H9 (cell line): ENCODE measurements around the gene MZB1. TPM values are rescaled to one million over a fixed set of nuclear protein-coding genes. Genes with fewer than 3 reads are reported as not detected.
A peak's percentile ranks its signal among the peaks of the same experiment; 100 is the strongest.

Source experiments
- DNase-seq: peaks from one replicate; pipeline ENCODE4 v3.0.0-alpha.2; 2017
- H2AFZ ChIP-seq: one replicate; pipeline ENCODE4 v1.6.1; 2013; ENCODE audit warnings: mild to moderate bottlenecking, low read length, control low read depth, moderate library complexity
- H2AK5ac ChIP-seq: 2 replicates; pipeline ENCODE4 v1.6.1; 2013; ENCODE audit warnings: low read length, control low read depth, mixed read lengths; ENCODE audit not compliant: insufficient read length
- H2BK120ac ChIP-seq: one replicate; pipeline ENCODE4 v1.6.1; 2013; ENCODE audit warnings: low read depth, mild to moderate bottlenecking, low read length, control low read depth, inconsistent platforms; ENCODE audit not compliant: poor library complexity, severe bottlenecking
- H2BK12ac ChIP-seq: 2 replicates; pipeline ENCODE4 v1.6.1; 2013; ENCODE audit warnings: low read length, control low read depth, mixed read lengths, low read depth; ENCODE audit not compliant: insufficient read length
- H2BK15ac ChIP-seq: 2 replicates; pipeline ENCODE4 v1.6.1; 2013; ENCODE audit warnings: low read depth, low read length, control low read depth
- H2BK20ac ChIP-seq: one replicate; pipeline ENCODE4 v1.6.1; 2013; ENCODE audit warnings: low read depth, mild to moderate bottlenecking, low read length, control low read depth, inconsistent platforms; ENCODE audit not compliant: poor library complexity, severe bottlenecking
- H2BK5ac ChIP-seq: 2 replicates; pipeline ENCODE4 v1.6.1; 2013; ENCODE audit warnings: low read length, control low read depth, mixed read lengths; ENCODE audit not compliant: insufficient read length
- H3K14ac ChIP-seq: 2 replicates; pipeline ENCODE4 v1.6.1; 2013; ENCODE audit warnings: low read length, control low read depth; ENCODE audit not compliant: insufficient read depth
- H3K18ac ChIP-seq: 2 replicates; pipeline ENCODE4 v1.6.1; 2013; ENCODE audit warnings: low read depth, mild to moderate bottlenecking, mixed read lengths, low read length, control low read depth; ENCODE audit not compliant: insufficient read length
- H3K23ac ChIP-seq: 2 replicates; pipeline ENCODE4 v1.6.1; 2013; ENCODE audit warnings: low read length, control low read depth, mixed read lengths, low read depth; ENCODE audit not compliant: insufficient read length
- H3K23me2 ChIP-seq: 2 replicates; pipeline ENCODE4 v1.6.1; 2013; ENCODE audit warnings: low read depth, mild to moderate bottlenecking, mixed read lengths, low read length, control low read depth; ENCODE audit not compliant: insufficient read length, poor library complexity, severe bottlenecking
- H3K27ac ChIP-seq: 2 replicates; pipeline ENCODE4 v1.5.1; 2013; ENCODE audit warnings: low read length, control low read depth, mixed read lengths, low read depth; ENCODE audit not compliant: insufficient read length
- H3K27me3 ChIP-seq: 2 replicates; pipeline ENCODE4 v1.6.1; 2013; ENCODE audit warnings: low read length, control low read depth, inconsistent platforms; ENCODE audit not compliant: insufficient read depth
- H3K4ac ChIP-seq: 2 replicates; pipeline ENCODE4 v1.6.1; 2013; ENCODE audit warnings: low read depth, mild to moderate bottlenecking, control low read depth, inconsistent platforms, low read length, moderate library complexity
- H3K4me1 ChIP-seq: 2 replicates; pipeline ENCODE4 v1.6.1; 2013; ENCODE audit warnings: low read length, control low read depth, inconsistent platforms; ENCODE audit not compliant: insufficient read depth
- H3K4me2 ChIP-seq: 2 replicates; pipeline ENCODE4 v1.6.1; 2013; ENCODE audit warnings: low read length, control low read depth, mixed read lengths; ENCODE audit not compliant: insufficient read length, insufficient read depth
- H3K56ac ChIP-seq: 2 replicates; pipeline ENCODE4 v1.6.1; 2013; ENCODE audit warnings: low read depth, mild to moderate bottlenecking, mixed read lengths, low read length, control low read depth; ENCODE audit not compliant: insufficient read length
- H3K79me1 ChIP-seq: 2 replicates; pipeline ENCODE4 v1.6.1; 2013; ENCODE audit warnings: low read depth, mild to moderate bottlenecking, moderate library complexity, low read length, control low read depth, inconsistent platforms; ENCODE audit not compliant: insufficient read depth, poor library complexity, severe bottlenecking
- H3K79me2 ChIP-seq: 2 replicates; pipeline ENCODE4 v1.6.1; 2013; ENCODE audit warnings: low read length, control low read depth, inconsistent platforms; ENCODE audit not compliant: insufficient read depth
- H3K9ac ChIP-seq: 2 replicates; pipeline ENCODE4 v1.6.1; 2013; ENCODE audit warnings: low read length, control low read depth, mixed read lengths; ENCODE audit not compliant: insufficient read length; ENCODE audit errors: extremely low read depth
- H3K9me3 ChIP-seq: one replicate; pipeline ENCODE4 v1.6.1; 2013; ENCODE audit warnings: low read depth, low read length, inconsistent platforms; ENCODE audit not compliant: control insufficient read depth
- H3T11ph ChIP-seq: one replicate; pipeline ENCODE4 v1.6.1; 2013; ENCODE audit warnings: mild to moderate bottlenecking, low read length, control low read depth, inconsistent platforms
- H4K20me1 ChIP-seq: one replicate; pipeline ENCODE4 v1.6.1; 2013; ENCODE audit not compliant: control insufficient read depth, insufficient read length, insufficient read depth
- H4K5ac ChIP-seq: 2 replicates; pipeline ENCODE4 v1.6.1; 2013; ENCODE audit warnings: low read depth, mild to moderate bottlenecking, mixed read lengths, low read length, control low read depth; ENCODE audit not compliant: insufficient read length
- H4K8ac ChIP-seq: replicated peaks from 2 replicates; pipeline ENCODE4 v1.6.1; 2013; ENCODE audit warnings: low read length, control low read depth, mixed read lengths, low read depth; ENCODE audit not compliant: insufficient read length
- H4K91ac ChIP-seq: 2 replicates; pipeline ENCODE4 v1.6.1; 2013; ENCODE audit warnings: low read depth, mild to moderate bottlenecking, moderate library complexity, mixed read lengths, low read length, control low read depth; ENCODE audit not compliant: insufficient read length
- H3K27ac Mint-ChIP-seq, 3 experiments: 2 replicates in 2 of 3; 3 replicates in 1 of 3; pipeline ENCODE4 v1.8.0; 2020 to 2021; ENCODE audit warnings: mixed read lengths in 3 of 3, mild to moderate bottlenecking in 1 of 3, moderate library complexity in 1 of 3
- H3K27me3 Mint-ChIP-seq: 2 replicates; pipeline ENCODE4 v1.8.0; 2021; ENCODE audit warnings: low read depth, mild to moderate bottlenecking, moderate library complexity, mixed read lengths
- H3K36me3 Mint-ChIP-seq, 3 experiments: 2 replicates in 2 of 3; 3 replicates in 1 of 3; pipeline ENCODE4 v1.8.0; 2020 to 2021; ENCODE audit warnings: low read depth in 3 of 3, mixed read lengths in 3 of 3; ENCODE audit not compliant: insufficient read depth in 1 of 3
- H3K4me1 Mint-ChIP-seq, 2 experiments: 2 replicates each; pipeline ENCODE4 v1.8.0; 2020; ENCODE audit warnings: mixed read lengths in 2 of 2
- H3K4me3 Mint-ChIP-seq, 2 experiments: 2 replicates in 1 of 2; 3 replicates in 1 of 2; pipeline ENCODE4 v1.8.0; 2020 to 2021; ENCODE audit warnings: mild to moderate bottlenecking in 2 of 2, mixed read lengths in 2 of 2, moderate library complexity in 1 of 2
- H3K9me3 Mint-ChIP-seq, 2 experiments: 2 replicates in 1 of 2; 3 replicates in 1 of 2; pipeline ENCODE4 v1.8.0; 2020; ENCODE audit warnings: mild to moderate bottlenecking in 2 of 2, mixed read lengths in 2 of 2, moderate library complexity in 1 of 2
- CTCF ChIP-seq: fragments of 200-600 bp; sonication (generic); conservative IDR thresholded peaks from 3 replicates; pipeline ENCODE4 v1.8.0; 2021; ENCODE audit warnings: antibody characterized with exemption, mild to moderate bottlenecking
- WGBS: extraction: QIAGEN DNeasy Blood & Tissue Kit; methylation state at CpG from one replicate; pipeline ENCODE4 v1.1.7; 2013; ENCODE audit warnings: missing lambda C conversion rate, low lambda C conversion rate, mixed read lengths; ENCODE audit not compliant: insufficient read length; ENCODE audit errors: extremely low coverage; 5-methylcytosine and 5-hydroxymethylcytosine counted together
- total RNA-seq: library from RNA; stranded (reverse); gene quantifications from 2 replicates; pipeline ENCODE4 v1.2.1, GENCODE V29; 2021

Gene MZB1
- total RNA-seq, 1 experiment from 2014 or later: 0.31 TPM

GRCh38 chr5:139395844-139396640 is 6.3 kb upstream of the MZB1 start:
- Histone ChIP-seq H3K14ac (no peak overlapping the region), H4K8ac (no peak overlapping the region), H2AK5ac (no peak overlapping the region), H3T11ph (no peak overlapping the region), H2BK12ac (no peak overlapping the region), H3K4ac (no peak overlapping the region), H3K27me3 (peaks cover 8% of the 10 kb centered on the region), H3K23me2 (peaks cover 22% of the 10 kb centered on the region), H3K9me3 (no peaks in the 10 kb centered on the region), H3K4me1 (peaks cover 4% of the 10 kb centered on the region; the same call in 1 of the 2 replicates), H2BK5ac (no peak overlapping the region), H2AFZ (no peak overlapping the region), H3K79me2 (no peaks in the 10 kb centered on the region), H2BK20ac (no peak overlapping the region), H4K20me1 (peaks cover 2% of the 10 kb centered on the region), H3K27ac (no peak overlapping the region), H3K23ac (no peak overlapping the region), H3K18ac (no peak overlapping the region), H2BK15ac (no peak overlapping the region), H3K56ac (no peak overlapping the region), H4K5ac (no peak overlapping the region), H4K91ac (no peak overlapping the region), H3K9ac (no peak overlapping the region), H2BK120ac (no peak overlapping the region), H3K4me2 (no peak overlapping the region), H3K79me1 (no peaks in the 10 kb centered on the region)
- Mint-ChIP-seq H3K36me3 (peaks cover 4 to 17% (median 10%) of the 10 kb centered on the region in 3 experiments), H3K4me3 (no peak overlapping the region), H3K27ac (peak overlapping the region in 1 of 3 experiments; percentile 34; a peak in 1 of 7 replicates), H3K27me3 (peaks cover 31% of the 10 kb centered on the region), H3K4me1 (peaks cover 19 to 33% of the 10 kb centered on the region in 2 experiments), H3K9me3 (no peaks in the 10 kb centered on the region)
- DNase-seq: no peak
- TF ChIP-seq CTCF: no peak
- no CpG with 5 or more reads among the region's 8 CpGs for WGBS
